GM19099 (cell line): Measurements from ENCODE around the gene CTSZ.

Source experiments
- POLR2A ChIP-seq: IDR thresholded peaks from 3 replicates; pipeline ENCODE4 v1.6.1; 2011; ENCODE audit warnings: low read depth; ENCODE audit not compliant: insufficient read length; ENCODE audit errors: extremely low read depth

The CTSZ gene

DNA sequence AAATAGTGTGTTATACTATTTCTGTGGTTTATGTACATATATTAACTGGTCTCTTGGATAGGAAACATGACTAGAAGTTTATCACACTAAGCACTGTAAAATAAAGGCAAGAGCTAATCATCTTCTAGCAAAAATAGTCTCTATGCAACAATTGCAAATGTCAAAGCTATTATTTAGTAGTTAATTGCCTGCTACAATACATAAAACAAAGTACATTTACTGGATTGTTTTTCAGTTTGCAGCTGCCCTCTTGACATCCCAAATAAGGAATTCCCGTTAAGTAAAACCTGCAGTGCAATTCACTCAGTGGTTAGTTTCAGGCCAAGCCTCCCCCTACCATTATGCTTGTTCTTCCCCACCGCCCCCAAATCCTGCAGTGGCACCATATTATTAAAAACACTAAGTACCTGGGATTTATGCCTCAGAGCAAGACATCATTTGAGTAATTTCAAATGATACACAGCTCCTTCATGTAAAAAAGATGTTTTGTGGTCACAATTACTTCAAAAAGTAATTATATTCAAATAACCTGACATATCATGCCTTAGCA is 26.6 kb upstream of the CTSZ start:
- TF ChIP-seq POLR2A, result no peak

DNA sequence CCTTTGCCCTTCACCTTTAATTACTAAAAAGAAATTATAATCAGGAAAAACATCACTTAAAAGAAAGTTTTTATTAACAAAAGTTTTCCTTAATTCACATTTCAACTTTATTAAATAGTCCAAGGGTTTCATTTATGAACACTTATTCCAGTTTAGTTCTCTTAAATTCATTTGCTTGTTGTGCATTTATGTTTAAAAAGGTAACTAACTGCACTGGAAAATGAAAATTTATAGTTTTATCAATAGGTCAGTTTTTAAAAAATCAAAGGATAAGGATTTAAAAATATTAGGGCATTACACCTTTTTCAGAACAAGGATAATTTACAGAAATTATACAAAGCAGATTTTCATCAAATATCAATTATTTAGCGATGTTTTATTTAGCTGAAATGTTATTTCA is 26.0 kb upstream of the CTSZ start:
- no peak for TF ChIP-seq POLR2A

DNA sequence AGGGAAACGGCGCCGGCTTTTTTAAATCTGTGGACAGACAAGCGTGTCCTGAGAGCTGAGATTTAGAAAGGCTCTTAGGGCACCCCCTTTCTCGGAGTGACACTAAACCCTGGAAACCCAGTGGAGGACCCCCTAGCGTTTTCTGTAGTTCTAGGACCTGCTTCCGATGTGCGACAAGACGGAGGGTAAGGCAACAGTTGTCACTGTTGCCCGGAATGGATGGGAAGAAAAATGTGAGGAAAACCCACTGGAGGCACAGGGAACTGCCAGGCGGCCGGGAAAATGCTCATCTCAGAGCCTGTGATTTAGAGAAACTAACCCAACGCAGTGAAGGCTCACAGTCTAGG is 25.6 kb upstream of the CTSZ start:
- TF ChIP-seq POLR2A, result no peak

DNA sequence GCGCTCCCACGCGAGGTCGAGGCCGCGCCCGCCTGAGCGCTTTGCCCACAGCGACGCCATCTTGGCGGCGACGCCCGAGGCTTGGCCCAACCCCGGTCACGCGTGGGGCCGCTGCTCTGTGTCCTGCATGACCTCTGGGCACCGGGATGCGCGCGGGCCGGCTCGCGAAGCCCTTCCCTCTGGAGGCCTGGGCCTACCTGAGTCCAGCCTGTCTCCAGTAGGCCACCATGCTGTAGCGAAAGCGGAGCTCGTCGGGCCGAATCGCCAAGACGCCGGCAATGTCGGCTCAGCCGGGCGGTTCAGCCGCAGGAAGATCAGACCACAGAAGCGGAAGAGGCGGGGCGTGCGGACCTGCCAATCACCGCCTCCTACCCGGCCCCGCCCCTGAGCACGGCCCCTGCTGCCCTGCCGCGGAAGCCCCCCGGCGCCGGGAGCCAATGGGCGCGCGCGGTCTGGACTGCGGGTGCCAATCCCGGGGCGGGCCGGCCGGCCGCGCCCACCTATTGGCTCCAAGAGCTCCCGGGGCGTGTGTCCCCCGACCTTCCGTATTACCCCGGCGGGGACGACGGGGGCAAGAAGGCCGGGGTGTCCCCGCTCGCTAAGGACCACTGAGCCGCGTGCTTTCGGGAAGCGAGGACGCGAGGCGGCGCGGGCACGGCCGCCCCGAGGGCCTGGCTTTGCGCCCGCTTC is 25.1 kb upstream of the CTSZ start, which contains the start of gene ATP5F1E:
TSS of gene ATP5F1E (minus strand) at position 313 of the 690 bp plus-strand sequence. CDS start at position 229, 84 bp downstream.
- peak; percentile 94 for TF ChIP-seq POLR2A

DNA sequence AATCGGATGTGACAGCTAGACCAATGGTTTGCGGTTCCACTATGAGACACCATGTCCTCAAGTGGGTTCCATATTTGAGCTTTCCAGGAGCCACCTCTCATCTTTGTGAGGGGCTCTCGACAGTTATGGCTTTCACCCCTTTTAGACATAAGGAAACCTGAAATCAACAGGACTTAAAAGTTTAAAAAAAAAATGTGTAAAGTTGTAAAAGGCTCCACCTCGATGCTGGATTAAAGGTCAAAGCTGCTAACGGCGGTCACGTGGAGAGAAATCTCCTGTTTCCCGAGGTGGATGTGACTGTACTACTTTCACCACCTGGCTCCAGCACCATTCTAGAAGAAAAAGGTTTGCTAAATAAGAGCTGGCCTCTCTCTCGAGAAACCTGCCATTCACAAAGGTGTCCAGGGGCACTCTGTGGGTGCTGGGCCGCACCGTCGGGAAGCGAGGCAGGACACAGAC is 24.5 kb upstream of the CTSZ start:
- no peak for TF ChIP-seq POLR2A

DNA sequence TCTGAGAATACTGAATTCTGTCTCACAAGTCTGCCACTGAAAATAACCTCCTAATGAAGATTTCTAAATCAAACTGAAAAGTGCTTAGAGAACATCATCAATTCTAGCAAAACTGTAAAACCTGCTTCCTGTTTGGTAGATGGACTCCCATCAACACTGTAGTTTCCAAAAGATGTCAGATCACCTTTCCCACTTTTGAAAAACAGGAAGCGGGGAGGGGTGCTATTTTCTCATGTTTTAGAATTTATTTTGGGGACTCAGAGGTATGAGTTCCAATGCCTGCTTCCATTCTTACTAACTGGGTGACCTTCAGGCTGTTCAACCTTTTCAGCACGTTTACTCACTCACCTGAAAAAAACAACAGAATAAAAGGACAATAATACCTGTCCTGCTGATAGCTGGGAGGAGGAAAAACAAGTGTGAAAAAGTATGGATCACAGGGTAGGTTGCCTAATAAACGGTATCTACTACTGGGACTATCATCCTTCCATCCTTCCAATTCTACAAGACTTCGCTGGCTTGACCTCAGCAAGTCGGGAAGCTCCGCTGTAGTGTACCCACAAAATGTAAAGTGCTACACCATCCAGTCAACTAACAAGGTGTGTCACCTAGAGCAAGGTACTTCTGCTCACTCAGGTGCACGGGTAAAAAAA is 24.0 kb upstream of the CTSZ start:
- peak; percentile 6 for TF ChIP-seq POLR2A

DNA sequence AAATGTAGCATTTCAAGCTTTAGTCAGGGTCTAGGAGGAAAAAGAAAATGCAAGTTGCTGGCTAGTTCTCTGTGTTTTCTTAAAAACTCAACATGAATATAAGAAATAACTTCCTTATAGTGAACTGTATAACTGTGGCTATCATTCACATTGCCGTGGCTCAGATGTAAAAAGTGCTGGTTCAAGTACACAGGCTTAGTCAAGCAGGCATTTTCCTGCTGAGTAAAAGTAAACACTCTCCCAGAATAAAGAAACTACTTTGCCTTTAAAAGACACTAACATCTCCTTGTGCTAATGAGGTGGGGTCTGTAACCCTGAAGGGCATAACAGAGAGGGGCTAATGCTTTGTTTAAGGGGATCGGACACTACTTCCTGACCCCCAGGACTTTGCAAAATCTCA is 21.8 kb upstream of the CTSZ start:
- TF ChIP-seq POLR2A, result no peak

DNA sequence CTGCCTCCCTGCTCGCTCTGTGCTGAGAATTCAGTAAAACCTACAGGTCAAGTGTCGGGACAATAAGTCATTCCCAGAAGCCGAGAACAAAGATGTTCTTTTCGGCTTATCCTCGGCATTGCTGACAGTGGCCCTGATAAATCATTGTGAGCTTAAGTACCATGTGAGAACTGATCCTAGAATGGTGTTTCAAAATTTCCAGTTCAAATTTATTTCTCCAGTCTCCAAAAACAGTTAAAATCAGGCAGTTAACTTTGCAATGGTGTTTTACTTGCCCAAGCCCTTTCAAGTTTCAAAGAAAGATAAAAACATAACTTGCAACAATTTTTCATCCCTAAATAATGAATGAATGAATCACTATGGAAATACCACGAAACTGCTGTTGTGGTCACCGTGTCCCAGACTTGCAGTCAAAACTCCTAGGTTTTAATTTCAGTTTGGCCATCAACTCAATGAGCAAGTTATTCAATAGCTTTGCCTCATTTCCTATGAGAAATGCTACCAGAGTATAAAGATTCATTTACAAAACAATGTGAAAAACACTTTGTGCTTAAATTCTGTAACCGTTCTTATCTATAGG is 20.8 kb upstream of the CTSZ start:
- TF ChIP-seq POLR2A, result no peak

DNA sequence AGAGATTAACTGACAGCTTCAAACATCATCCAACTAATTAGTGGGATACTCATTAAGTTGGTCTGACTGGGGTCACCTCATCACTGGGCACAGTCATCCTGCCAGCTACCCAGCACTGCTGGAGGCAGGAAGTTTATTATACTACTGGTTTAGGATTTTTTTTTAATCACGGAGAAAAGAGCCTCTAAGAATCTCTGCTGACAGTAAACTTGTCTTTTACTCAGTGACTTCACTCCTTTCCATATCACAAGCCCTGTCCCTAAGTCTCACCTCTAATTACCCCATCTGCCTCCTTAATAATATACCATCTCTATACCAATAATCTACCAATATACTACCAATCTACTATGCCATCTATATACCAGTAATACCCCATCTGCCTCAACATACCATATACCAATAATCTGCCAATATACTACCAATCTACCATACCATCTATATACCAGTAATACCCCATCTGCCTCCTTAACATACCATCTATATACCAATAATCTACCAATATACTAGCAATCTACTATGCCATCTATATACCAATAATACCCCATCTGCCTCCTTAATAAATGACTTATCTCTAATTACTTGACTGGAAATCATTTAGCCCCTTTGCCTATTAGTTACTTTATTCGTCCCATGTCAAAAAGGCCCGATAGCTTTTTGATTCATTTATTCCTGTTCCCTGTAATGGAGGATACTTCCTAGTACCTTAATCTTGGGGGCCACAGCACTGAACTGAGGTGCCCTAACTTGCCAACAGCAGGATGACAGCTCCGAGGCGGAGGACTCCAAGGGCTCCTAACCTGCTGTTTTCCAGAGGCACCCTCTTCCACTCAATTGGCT is 20.1 kb upstream of the CTSZ start:
- TF ChIP-seq POLR2A, result no peak

DNA sequence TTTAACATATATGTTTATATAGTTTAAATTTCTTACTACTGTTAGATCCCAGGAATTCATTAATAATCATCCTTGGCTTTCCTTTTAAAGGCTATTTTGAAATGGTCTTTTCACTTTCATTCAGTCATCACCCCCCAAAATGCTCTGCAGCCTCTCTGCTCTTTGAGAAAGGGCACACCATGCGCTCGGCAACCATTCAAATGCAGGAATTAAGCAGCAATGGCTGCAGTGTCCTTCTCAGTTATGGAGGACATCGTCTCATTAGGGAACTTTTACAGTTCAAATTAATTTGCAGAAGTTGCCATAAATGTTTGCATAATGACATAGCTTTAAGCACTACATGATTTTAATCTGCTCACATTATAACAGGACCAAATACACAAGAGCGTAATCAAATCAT is 18.5 kb upstream of the CTSZ start:
- TF ChIP-seq POLR2A, result no peak

DNA sequence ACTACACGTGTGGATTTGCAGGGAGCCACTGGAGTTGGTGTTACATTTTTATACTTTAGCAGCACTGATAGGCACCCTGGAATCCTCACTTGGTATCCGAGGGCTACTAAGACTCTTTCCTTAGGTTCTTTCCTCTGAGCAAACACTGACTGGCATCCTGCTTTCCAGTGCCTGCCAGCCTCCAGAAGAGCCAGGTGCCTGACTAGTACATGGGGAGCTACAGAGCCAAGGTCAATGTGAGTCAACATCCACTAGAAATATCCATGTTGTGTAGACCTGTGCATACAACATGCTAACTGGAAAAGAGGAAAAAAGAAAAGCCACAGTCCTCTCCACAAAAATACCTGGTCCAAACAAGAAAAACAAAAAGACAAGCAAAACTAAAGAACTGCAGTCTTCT is 18.0 kb upstream of the CTSZ start:
- no peak for TF ChIP-seq POLR2A

DNA sequence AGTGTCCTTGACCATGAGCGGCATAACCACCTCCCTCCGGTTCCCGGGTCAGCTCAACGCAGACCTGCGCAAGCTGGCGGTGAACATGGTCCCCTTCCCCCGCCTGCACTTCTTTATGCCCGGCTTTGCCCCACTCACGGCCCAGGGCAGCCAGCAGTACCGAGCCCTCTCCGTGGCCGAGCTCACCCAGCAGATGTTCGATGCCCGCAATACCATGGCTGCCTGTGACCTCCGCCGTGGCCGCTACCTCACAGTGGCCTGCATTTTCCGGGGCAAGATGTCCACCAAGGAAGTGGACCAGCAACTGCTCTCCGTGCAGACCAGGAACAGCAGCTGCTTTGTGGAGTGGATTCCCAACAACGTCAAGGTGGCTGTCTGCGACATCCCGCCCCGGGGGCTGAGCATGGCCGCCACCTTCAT is 17.1 kb upstream of the CTSZ start:
- TF ChIP-seq POLR2A, result no peak

DNA sequence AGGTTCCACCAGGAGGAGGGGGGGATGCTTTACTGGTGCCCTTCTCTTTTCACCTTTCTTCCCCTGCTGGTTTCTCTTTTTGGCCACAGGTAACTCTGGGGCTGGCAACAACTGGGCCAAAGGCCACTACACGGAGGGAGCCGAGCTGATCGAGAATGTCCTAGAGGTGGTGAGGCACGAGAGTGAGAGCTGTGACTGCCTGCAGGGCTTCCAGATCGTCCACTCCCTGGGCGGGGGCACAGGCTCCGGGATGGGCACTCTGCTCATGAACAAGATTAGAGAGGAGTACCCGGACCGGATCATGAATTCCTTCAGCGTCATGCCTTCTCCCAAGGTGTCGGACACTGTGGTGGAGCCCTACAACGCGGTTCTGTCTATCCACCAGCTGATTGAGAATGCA is 16.6 kb upstream of the CTSZ start:
- no peak for TF ChIP-seq POLR2A

DNA sequence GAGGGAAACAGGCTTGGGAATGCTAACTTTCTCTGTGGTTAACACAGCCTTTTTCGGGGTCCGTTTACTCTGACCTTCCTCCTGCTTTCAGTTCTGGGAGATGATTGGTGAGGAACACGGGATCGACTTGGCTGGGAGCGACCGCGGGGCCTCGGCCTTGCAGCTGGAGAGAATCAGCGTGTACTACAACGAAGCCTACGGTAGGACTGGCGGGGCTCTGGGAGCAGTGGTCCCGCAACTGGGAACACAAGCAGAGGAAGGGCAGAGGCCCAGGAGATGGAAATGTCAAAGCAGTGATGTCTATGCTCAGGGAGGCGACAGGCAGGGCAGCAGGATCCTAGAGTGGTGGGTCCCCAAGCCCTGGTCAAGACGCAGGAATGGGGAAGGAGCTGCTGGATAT is 15.7 kb upstream of the CTSZ start:
- TF ChIP-seq POLR2A, result no peak

DNA sequence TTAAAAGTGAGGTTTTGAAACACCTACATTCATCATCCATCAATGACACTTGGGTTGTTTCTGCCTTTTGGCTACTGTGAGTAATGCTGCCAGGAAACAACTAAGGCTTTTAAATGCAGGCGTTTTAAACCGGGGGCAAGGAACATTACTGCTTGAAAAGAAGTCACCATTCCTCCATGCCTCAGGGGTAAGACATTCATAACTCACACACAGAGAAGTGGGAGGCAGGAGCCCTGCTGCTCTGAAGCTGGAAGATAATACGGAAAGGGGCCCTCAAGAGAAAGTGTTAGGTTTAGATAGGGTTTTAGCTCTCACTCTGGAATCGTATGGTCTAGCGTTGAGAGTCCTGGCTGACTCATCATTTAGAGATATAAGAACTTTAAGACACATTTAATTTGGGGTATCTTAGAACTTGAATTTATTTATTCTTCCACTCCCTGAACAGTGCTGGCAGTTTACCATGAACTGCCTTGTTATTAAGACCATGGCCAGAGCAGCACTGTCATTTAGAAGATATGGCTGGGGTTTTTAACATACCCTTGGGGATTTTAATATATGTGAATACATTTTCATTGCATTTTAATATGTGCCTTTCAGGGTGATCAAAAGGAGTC is 14.0 kb upstream of the CTSZ start:
- no peak for TF ChIP-seq POLR2A
